Subcutaneous adipose tissue (tissue), 4 donors: ENCODE measurements around the gene QTRT2. TPM values are rescaled to one million over a fixed set of nuclear protein-coding genes. Genes with fewer than 3 reads are reported as not detected.

Experiments
- CTCF ChIP-seq: fragments of 450-650 bp; IDR thresholded peaks from one replicate; pipeline ENCODE4 v1.5.1; 2016; ENCODE audit warnings: low read depth, mild to moderate bottlenecking, control low read depth, antibody characterized with exemption, moderate library complexity
- total RNA-seq, 4 donors: library from RNA; depleted of rRNA; stranded (reverse); fragments of >200 nt; gene quantifications; one replicate each; pipeline ENCODE4 v1.1.0, GENCODE V29; 2016

The QTRT2 gene
- total RNA-seq, 4 donors from 2014 or later = 13.4 to 22.2 (median 18.1) TPM

DNA sequence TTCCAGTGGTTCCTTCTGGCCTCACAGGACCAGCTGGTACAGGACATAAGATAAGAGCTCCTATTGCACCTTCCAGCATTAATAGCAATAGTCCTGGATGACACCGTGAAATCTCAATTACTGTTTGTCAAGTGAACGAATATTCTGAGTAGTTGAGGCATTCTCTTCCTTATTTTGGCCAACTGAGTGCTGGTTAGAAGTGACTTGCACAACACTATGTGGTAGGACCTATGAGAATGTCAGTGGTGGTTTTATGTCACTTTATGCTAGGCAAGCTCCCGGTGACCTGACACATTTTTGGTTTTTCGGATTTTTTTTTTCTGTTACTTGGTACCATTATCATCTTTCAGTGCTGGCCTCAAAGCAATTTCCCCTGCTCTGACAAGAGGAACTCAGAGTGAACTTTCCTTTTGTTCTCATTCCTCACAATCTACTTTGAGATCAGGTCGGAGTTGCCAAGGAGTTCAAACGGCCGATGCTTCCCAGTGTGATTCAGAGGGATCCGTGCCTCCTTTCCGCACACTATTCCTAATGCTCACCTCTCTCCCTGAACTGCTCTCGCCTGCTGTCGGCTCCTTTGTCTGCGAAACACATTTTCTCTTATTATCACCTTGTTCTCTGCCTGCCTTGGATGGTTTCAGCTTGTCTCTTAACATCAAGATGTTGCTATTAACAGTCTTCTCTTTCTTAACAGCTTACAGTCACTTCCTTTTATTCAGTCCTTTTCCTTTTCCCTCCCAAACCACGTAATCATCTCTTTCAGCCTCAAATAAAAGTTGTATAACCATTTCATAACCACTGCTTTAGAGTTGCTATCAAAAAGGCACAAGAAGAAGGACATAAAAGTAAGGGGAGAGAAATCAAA lies 35.8 kb downstream of the QTRT2 start:
- TF ChIP-seq CTCF = no peak

- no peak for TF ChIP-seq CTCF
Observed at GRCh38 chr3:114093016-114093380, 36.5 kb downstream of the QTRT2 start.

- TF ChIP-seq CTCF = no peak
Observed at GRCh38 chr3:114093596-114093995, 37.1 kb downstream of the QTRT2 start.

DNA sequence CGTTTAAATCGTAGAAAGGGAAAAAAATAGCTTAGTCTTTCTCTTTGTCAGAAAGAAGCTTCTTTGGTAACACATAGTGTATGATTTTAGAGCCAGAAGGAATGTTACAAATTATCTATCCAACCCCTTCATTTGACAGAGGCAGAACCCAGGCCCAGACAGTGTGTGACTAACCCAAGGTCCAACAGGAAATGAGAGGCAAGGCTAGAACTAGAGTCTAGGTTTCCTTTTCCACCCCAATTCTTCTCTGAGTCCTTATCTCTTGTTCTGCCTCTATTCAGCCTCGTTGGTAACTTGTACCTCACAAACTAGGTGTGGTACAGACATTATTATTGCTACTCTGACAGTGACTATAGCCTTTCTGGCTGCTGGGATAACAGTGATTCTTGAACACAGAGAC lies 39.3 kb downstream of the QTRT2 start:
- no peak for TF ChIP-seq CTCF

DNA sequence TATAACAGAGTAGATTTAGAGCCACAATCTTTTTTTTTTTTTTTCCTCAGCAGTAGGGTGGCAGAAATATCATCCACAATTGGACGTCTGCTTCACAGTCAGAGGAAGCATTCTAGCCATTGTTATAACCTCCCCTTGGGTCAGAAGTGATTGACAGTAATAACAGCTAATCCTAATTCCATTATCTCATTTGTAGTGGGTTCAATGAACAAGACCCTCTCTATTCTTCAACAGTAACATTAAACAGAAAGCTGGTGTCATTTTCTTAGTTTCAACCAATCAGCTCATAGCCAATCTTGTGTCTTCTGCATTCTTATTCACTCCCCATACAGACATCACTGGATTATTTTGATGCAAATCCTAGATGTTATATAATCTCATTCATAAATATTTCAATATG lies 44.6 kb downstream of the QTRT2 start:
- TF ChIP-seq CTCF = no peak

DNA sequence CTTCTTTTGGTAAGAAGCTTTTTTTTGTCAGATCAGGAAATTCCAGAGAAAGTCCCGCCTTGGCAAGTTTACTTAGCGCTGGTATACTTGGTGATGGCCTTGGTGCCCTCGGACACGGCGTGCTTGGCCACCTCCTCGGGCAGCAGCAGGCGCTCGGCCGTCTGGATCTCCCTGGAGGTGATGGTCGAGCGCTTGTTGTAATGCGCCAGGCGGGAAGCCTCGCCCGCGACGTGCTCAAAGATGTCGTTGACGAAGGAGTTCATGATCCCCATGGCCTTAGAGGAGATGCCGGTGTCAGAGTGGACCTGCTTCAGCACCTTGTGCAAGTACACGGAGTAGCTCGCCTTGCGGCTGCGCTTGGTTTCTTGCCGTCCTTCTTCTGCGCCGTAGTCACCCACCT lies 46.6 kb downstream of the QTRT2 start:
- TF ChIP-seq CTCF = no peak

- no peak for TF ChIP-seq CTCF
Observed at GRCh38 chr3:114103858-114104257, 47.3 kb downstream of the QTRT2 start.
